Esophagus muscularis mucosa (tissue), 4 donors: ENCODE results near the gene CCDC177. TPM values are rescaled to one million over a fixed set of nuclear protein-coding genes. Genes with fewer than 3 reads are reported as not detected.

Experiments
- DNase-seq: peaks from one replicate; pipeline ENCODE4 v3.0.0-alpha.2; 2017; ENCODE audit errors: extremely low spot score
- H3K27ac ChIP-seq, 4 donors: fragments of 200-600 bp; sonication (generic); replicated peaks in 1 of 4; 1 replicate in 3 of 4; 2 replicates in 1 of 4; pipeline ENCODE4 v1.5.1; 2016 to 2019; ENCODE audit warnings: mild to moderate bottlenecking in 1 of 4
- H3K27me3 ChIP-seq, 4 donors: fragments of 200-600 bp; sonication (generic); one replicate each; pipeline versions ENCODE4 v1.5.1 to v1.6.0; 2016 to 2019
- H3K36me3 ChIP-seq, 4 donors: fragments of 200-600 bp; sonication (generic); one replicate each; pipeline ENCODE4 v1.5.1; 2016 to 2019
- H3K4me1 ChIP-seq, 4 donors: fragments of 200-600 bp; sonication (generic); one replicate each; pipeline ENCODE4 v1.5.1; 2016 to 2019
- H3K4me3 ChIP-seq, 4 donors: fragments of 200-600 bp; sonication (generic); 1 replicate in 2 of 4; 2 replicates in 2 of 4; pipeline ENCODE4 v1.5.1; 2016 to 2019; ENCODE audit warnings: mild to moderate bottlenecking in 4 of 4, moderate library complexity in 1 of 4
- H3K9me3 ChIP-seq, 4 donors: fragments of 200-600 bp; sonication (generic); 1 replicate in 3 of 4; 2 replicates in 1 of 4; pipeline ENCODE4 v1.5.1; 2016 to 2019
- CTCF ChIP-seq, 3 experiments: fragments of 200-600 bp in 2 of 3; fragments of 450-650 bp in 1 of 3; sonication (generic) in 2 of 3; IDR thresholded peaks; one replicate each; pipeline ENCODE4 v1.5.1; 2017 to 2019; ENCODE audit warnings: antibody characterized with exemption in 3 of 3, mild to moderate bottlenecking in 2 of 3, moderate library complexity in 1 of 3
- EP300 ChIP-seq: sonication (generic); formaldehyde crosslinking; IDR thresholded peaks from one replicate; pipeline ENCODE4 v1.6.1; 2017; ENCODE audit warnings: antibody characterized with exemption
- POLR2A ChIP-seq: fragments of 450-650 bp; IDR thresholded peaks from one replicate; pipeline ENCODE4 v1.6.1; 2017; ENCODE audit warnings: antibody characterized with exemption, moderate library complexity, mild to moderate bottlenecking, low read depth
- POLR2AphosphoS5 ChIP-seq, 2 donors: sonication (generic); formaldehyde crosslinking; IDR thresholded peaks; one replicate each; pipeline ENCODE4 v1.6.1; 2017; ENCODE audit warnings: antibody characterized with exemption in 2 of 2
- WGBS: methylation state at CpG from one replicate; pipeline ENCODE4 v1.1.5; 2018; 5-methylcytosine and 5-hydroxymethylcytosine counted together
- intact Hi-C: fragments of 100-400 bp; cut with DNase I; formaldehyde crosslinking; loops from one replicate; pipeline ENCODE4 v1.15.1; 2023
- total RNA-seq, 4 donors: library from RNA; depleted of rRNA; stranded (reverse); fragments of >200 nt; gene quantifications; one replicate each; pipeline versions ENCODE4 v1.1.0 to v1.2.1, GENCODE V29; 2016

Gene CCDC177
- total RNA-seq, 4 donors from 2014 or later: not detected

- H3K36me3 ChIP-seq: no peaks in the 10 kb centered on the region
- H3K27me3 ChIP-seq: peaks cover 0 to 54% (median 0%) of the 10 kb centered on the region in 4 donors
- WGBS: 88% methylated on average over 7 of the region's 7 CpGs
- intact Hi-C loops: no loop called here
- H3K27ac ChIP-seq: no peak overlapping the region
- TF ChIP-seq POLR2AphosphoS5 (IDR thresholded peaks at IDR 0.05): no peak
- no peak for TF ChIP-seq EP300
- TF ChIP-seq CTCF (IDR thresholded peaks at IDR 0.05): no peak
- TF ChIP-seq POLR2A: no peak
- H3K4me1 ChIP-seq: no peaks in the 10 kb centered on the region
- no peak overlapping the region for H3K4me3 ChIP-seq
- H3K9me3 ChIP-seq: no peaks in the 10 kb centered on the region
- no peak for DNase-seq
Measured at GRCh38 chr14:69560826-69561225, 13.8 kb downstream of the CCDC177 start.

DNA sequence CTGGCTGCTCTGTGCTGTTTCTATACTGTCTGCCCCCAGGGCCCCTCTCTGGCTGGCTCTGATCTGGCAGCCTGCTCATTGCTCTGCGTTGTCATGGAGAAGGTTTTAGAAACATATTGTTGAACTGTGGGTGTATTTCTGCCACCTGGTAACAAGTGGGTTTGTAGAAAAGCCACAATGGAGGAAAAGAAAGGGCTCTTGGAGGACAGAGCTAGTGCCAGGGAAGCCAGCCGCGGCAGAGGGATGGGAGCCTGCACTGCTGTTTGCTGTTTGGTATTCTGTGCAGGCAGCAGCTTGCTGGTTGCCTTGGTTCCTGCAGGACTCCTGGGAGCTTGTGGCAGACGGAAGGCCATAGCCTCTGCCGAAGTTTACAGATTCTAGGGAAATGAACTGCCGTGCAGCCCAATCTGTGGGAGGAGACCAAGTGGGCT is 15.1 kb downstream of the CCDC177 start:
- no peak overlapping the region for H3K27ac ChIP-seq
- peaks cover 0 to 41% (median 0%) of the 10 kb centered on the region in 4 donors for H3K27me3 ChIP-seq
- H3K36me3 ChIP-seq: no peaks in the 10 kb centered on the region
- intact Hi-C loops: no loop called here
- WGBS: 31% methylated on average over 6 of the region's 6 CpGs
- H3K9me3 ChIP-seq: no peaks in the 10 kb centered on the region
- TF ChIP-seq CTCF (IDR thresholded peaks at IDR 0.05) (no peak), POLR2A (no peak), POLR2AphosphoS5 (IDR thresholded peaks at IDR 0.05) (no peak), EP300 (no peak)
- no peaks in the 10 kb centered on the region for H3K4me1 ChIP-seq
- DNase-seq: no peak
- H3K4me3 ChIP-seq: no peak overlapping the region

- H3K27ac ChIP-seq: no peak overlapping the region
- H3K27me3 ChIP-seq: peaks cover 0 to 33% (median 0%) of the 10 kb centered on the region in 4 donors
- TF ChIP-seq POLR2A: no peak
- TF ChIP-seq POLR2AphosphoS5 (IDR thresholded peaks at IDR 0.05): no peak
- TF ChIP-seq CTCF (IDR thresholded peaks at IDR 0.05): no peak
- no peak for TF ChIP-seq EP300
- H3K9me3 ChIP-seq: no peaks in the 10 kb centered on the region
- intact Hi-C loops: no loop called here
- 88% methylated on average over 4 of the region's 4 CpGs for WGBS
- H3K4me1 ChIP-seq: no peaks in the 10 kb centered on the region
- no peak overlapping the region for H3K4me3 ChIP-seq
- no peaks in the 10 kb centered on the region for H3K36me3 ChIP-seq
- DNase-seq: no peak
Measured at GRCh38 chr14:69558774-69559173, 15.9 kb downstream of the CCDC177 start.

- DNase-seq: no peak
- WGBS: 38% methylated on average over 4 of the region's 4 CpGs
- TF ChIP-seq POLR2AphosphoS5 (IDR thresholded peaks at IDR 0.05): no peak
- TF ChIP-seq EP300: no peak
- no peak for TF ChIP-seq POLR2A
- no peak for TF ChIP-seq CTCF (IDR thresholded peaks at IDR 0.05)
Measured at GRCh38 chr14:69554500-69554899, 20.2 kb downstream of the CCDC177 start.

GRCh38 chr14:69553252-69553651 is 21.4 kb downstream of the CCDC177 start:
- intact Hi-C loops: no loop called here
- H3K27ac ChIP-seq: no peak overlapping the region
- no peak for TF ChIP-seq CTCF (IDR thresholded peaks at IDR 0.05)
- TF ChIP-seq POLR2A: no peak
- TF ChIP-seq EP300: no peak
- no peak for TF ChIP-seq POLR2AphosphoS5 (IDR thresholded peaks at IDR 0.05)
- WGBS: 65% methylated on average over 1 of the region's 1 CpG
- DNase-seq: no peak
- H3K4me1 ChIP-seq: peaks cover 0 to under 1% (median 0%) of the 10 kb centered on the region in 4 donors
- no peak overlapping the region for H3K4me3 ChIP-seq
- peaks cover 0 to 44% (median 7%) of the 10 kb centered on the region in 4 donors for H3K27me3 ChIP-seq
- no peaks in the 10 kb centered on the region for H3K36me3 ChIP-seq
- no peaks in the 10 kb centered on the region for H3K9me3 ChIP-seq

More at GRCh38 chr14:69554500-69554899, 20.2 kb downstream of the CCDC177 start:
- Histone ChIP-seq H3K27me3 (peaks cover 0 to 37% (median 1%) of the 10 kb centered on the region in 4 donors), H3K9me3 (no peaks in the 10 kb centered on the region), H3K36me3 (no peaks in the 10 kb centered on the region), H3K4me3 (no peak overlapping the region), H3K27ac (no peak overlapping the region), H3K4me1 (no peaks in the 10 kb centered on the region)
- intact Hi-C loops: no loop called here
